ENCODE data around the gene NRBP1. TPM values are rescaled to one million over a fixed set of nuclear protein-coding genes. Genes with fewer than 3 reads are reported as not detected.

The NRBP1 gene
- total and polyA plus RNA-seq, 9 of the 15 experiments (the other 6 are each of a cell fraction or from before 2014, with no cell fraction given): 2.9 to 84.5 (median 36.9) TPM

DNA sequence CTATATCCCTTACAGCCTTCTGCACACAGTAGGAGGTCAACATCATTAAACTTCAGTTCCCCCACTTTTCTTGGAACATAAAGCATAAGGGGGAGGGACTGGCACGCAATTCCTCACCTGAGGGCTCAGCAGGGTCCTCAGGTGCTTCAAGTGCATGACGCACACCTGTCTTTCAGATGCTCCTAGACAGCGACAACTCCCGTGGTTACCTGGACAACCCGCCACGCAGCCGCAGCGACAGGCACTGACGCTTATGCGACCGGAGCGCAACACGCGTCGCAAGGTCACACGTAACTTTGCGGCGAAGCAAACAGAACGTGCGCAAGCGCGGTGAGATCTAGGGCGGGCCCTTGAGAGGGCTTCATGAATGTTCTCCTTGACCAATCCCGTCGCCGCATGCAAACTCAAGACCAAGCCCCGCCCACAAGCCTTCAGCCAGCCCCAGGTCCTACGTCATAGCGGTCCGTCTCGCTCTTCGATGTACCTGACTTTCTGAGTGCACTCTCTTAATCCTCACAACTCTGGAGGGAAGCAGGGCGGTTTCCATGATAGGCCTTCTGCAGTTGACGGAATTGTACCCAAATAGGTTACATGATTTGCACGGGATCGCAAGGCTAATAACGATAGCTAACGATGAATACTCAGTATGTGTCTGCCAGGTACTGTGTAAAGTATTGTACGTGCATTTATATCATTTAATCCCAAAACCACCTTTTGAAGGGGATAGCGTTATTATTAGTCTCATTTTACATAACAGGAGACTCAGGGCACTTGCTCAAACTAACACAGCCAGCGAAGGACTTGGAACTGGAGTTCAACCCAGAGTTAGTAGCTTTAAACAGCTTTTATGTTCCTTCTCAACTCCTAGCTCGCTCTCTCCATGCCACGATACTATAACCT is 61.3 kb downstream of the NRBP1 start, which contains the start of gene IFT172 (continued):
- no peak for TF ChIP-seq BRF2 (IDR thresholded peaks at IDR 0.05; ENCODE audit: borderline replicate concordance, insufficient read depth, insufficient read length)
- no peak for TF ChIP-seq NFXL1 (CRISPR knock-in tag; IDR thresholded peaks at IDR 0.05)
- TF ChIP-seq TRIM28 (IDR thresholded peaks at IDR 0.05): no peak
- TF ChIP-seq ZNF121 (CRISPR knock-in tag; conservative IDR thresholded peaks at IDR 0.05): no peak
- TF ChIP-seq, protein P1, sequence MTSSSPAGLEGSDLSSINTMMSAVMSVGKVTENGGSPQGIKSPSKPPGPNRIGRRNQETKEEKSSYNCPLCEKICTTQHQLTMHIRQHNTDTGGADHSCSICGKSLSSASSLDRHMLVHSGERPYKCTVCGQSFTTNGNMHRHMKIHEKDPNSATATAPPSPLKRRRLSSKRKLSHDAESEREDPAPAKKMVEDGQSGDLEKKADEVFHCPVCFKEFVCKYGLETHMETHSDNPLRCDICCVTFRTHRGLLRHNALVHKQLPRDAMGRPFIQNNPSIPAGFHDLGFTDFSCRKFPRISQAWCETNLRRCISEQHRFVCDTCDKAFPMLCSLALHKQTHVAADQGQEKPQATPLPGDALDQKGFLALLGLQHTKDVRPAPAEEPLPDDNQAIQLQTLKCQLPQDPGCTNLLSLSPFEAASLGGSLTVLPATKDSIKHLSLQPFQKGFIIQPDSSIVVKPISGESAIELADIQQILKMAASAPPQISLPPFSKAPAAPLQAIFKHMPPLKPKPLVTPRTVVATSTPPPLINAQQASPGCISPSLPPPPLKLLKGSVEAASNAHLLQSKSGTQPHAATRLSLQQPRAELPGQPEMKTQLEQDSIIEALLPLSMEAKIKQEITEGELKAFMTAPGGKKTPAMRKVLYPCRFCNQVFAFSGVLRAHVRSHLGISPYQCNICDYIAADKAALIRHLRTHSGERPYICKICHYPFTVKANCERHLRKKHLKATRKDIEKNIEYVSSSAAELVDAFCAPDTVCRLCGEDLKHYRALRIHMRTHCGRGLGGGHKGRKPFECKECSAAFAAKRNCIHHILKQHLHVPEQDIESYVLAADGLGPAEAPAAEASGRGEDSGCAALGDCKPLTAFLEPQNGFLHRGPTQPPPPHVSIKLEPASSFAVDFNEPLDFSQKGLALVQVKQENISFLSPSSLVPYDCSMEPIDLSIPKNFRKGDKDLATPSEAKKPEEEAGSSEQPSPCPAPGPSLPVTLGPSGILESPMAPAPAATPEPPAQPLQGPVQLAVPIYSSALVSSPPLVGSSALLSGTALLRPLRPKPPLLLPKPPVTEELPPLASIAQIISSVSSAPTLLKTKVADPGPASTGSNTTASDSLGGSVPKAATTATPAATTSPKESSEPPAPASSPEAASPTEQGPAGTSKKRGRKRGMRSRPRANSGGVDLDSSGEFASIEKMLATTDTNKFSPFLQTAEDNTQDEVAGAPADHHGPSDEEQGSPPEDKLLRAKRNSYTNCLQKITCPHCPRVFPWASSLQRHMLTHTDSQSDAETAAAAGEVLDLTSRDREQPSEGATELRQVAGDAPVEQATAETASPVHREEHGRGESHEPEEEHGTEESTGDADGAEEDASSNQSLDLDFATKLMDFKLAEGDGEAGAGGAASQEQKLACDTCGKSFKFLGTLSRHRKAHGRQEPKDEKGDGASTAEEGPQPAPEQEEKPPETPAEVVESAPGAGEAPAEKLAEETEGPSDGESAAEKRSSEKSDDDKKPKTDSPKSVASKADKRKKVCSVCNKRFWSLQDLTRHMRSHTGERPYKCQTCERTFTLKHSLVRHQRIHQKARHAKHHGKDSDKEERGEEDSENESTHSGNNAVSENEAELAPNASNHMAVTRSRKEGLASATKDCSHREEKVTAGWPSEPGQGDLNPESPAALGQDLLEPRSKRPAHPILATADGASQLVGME (CRISPR knock-in tag; IDR thresholded peaks at IDR 0.05): no peak
- TF ChIP-seq CREB1 (IDR thresholded peaks at IDR 0.05): peak; percentile 99
- TF ChIP-seq CREB1 (CRISPR knock-in tag; IDR thresholded peaks at IDR 0.05): peak; percentile 99
- no peak for TF ChIP-seq HNRNPUL1 (IDR thresholded peaks at IDR 0.05; ENCODE audit: low read length)
- TF ChIP-seq ZBTB11 (CRISPR knock-in tag; IDR thresholded peaks at IDR 0.05): peak in 1 of 3 experiments; percentile 75; a peak in 2 of 6 replicates
- no peak for TF ChIP-seq U2AF2 (optimal IDR thresholded peaks at IDR 0.05; ENCODE audit: low read depth, low read length)
- no peak for TF ChIP-seq ELF2 (CRISPR knock-in tag; IDR thresholded peaks at IDR 0.05)
- no peak for TF ChIP-seq DACH1 (IDR thresholded peaks at IDR 0.05; ENCODE audit: partially characterized antibody)
- TF ChIP-seq, protein P2, sequence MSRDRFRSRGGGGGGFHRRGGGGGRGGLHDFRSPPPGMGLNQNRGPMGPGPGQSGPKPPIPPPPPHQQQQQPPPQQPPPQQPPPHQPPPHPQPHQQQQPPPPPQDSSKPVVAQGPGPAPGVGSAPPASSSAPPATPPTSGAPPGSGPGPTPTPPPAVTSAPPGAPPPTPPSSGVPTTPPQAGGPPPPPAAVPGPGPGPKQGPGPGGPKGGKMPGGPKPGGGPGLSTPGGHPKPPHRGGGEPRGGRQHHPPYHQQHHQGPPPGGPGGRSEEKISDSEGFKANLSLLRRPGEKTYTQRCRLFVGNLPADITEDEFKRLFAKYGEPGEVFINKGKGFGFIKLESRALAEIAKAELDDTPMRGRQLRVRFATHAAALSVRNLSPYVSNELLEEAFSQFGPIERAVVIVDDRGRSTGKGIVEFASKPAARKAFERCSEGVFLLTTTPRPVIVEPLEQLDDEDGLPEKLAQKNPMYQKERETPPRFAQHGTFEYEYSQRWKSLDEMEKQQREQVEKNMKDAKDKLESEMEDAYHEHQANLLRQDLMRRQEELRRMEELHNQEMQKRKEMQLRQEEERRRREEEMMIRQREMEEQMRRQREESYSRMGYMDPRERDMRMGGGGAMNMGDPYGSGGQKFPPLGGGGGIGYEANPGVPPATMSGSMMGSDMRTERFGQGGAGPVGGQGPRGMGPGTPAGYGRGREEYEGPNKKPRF (IDR thresholded peaks at IDR 0.05; ENCODE audit: low read depth, low read length): no peak

Measured in K562 (cell line).